Cortex of kidney (tissue), 1 donor: ENCODE measurements around the gene MSL3.
A peak's percentile ranks its signal among the peaks of the same experiment; 100 is the strongest.

Source experiments
- DNase-seq: peaks from one replicate; lab custom pipeline; 2025; lab: John Stamatoyannopoulos, UW

The MSL3 gene

DNA sequence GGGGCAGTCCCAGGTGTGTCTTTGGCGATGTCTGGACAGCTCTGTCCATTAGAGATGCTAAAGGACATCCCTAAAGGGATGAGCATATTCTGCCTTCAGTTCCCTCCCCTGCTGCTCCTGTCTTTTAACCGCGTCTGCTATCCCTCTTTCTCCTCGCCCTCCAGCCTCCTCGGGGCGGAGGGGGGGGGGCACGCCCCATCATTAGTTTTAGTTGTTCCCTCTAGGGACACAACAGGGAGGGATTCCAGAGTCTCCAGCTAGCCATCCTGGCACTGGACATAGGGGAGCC, 1.1 kb downstream of the MSL3 start:
- no peak for DNase-seq

DNA sequence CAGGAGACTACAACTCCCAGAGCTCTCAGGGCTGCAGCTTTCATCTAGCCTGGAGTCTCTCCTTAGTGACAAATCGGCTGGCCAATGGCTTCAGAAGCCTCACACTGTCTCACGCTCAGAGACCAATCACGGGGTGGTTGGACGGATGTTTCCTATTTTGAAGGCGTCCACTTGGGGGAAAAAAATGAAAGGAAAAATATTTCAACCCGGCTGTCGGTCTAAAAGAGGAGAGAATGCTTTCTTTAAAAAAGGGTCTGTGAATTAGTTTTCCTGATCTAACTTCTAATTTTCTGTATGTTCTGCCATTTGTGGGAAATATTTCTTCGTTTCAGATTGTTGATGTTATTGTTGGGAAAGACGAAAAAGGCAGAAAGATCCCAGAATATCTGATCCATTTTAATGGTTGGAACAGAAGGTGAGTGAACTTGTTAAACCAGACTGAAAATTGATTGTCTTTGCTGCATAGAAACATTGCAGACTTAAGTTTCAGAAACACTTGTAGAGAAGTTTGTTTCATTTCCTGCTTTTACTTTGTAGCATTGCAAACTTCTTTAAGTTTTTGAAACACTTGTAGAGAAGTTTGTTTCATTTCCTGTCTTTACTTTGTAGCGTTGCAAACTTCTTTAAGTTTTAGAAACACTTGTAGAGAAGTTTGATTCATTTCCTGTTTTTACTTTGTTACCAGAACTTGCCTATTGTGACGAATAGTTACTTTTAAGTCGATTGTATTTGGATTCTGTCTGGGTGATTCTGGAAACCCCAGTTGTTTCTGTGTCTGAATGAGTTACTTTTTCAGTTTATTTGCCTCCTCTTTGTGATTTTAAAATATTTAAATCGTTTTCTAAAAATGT, 1.6 kb downstream of the MSL3 start:
- DNase-seq, result peak; percentile 33

DNA sequence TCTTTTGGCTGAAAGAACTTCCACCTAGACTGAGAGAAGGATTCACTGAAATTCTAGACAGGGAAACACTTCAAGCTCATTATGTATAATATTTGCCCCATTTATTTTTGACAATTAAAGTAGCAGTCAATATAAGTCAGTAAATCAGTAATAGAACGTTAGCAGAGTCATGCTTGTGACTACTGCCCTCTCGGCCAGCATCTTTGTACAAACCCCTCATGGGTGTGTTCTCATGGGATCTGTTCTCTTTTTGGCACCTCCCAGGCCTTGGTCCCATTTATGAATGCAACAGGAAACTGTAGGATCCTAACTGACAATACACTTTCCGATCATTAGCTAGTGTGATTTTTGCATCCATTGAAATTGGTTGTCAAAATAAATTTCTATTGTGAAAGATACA, 2.9 kb downstream of the MSL3 start:
- no peak for DNase-seq

DNA sequence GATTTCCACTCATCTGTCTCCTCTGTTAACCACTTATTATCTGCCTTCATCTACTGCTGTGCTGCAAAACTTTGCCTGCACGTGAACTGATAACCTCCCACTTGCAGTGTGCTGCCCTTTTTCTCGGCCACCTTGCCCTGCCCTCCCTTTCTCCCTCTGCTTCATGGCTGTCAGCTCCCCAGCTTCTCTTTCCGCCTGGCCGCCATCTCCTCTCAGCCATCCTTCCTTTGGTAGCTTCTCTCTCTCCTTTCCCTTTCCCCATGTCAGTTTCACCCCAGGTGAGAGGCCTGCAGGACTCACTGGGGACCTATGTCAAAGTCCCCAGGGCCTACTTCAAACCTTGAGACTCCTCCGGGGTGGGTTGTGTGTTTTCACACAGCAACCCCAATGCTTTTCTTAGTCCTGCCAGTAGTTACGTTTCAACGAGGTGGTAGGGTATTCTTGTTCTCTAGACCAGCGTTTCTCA, 6.6 kb downstream of the MSL3 start:
- no peak for DNase-seq

DNA sequence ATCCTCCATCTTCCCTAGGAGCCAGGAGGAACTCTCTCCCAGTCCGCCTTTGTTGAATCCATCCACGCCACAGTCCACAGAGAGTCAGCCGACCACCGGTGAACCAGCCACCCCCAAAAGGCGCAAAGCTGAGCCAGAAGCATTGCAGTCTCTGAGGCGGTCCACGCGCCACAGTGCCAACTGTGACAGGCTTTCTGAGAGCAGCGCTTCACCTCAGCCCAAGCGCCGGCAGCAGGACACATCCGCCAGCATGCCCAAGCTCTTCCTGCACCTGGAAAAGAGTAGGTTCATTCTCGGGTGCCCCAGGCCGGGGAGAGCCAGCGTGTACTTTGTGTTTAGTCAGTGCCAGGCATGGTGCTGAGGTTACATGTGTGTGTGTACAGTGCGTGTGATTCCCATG, 7.4 kb downstream of the MSL3 start:
- no peak for DNase-seq

DNA sequence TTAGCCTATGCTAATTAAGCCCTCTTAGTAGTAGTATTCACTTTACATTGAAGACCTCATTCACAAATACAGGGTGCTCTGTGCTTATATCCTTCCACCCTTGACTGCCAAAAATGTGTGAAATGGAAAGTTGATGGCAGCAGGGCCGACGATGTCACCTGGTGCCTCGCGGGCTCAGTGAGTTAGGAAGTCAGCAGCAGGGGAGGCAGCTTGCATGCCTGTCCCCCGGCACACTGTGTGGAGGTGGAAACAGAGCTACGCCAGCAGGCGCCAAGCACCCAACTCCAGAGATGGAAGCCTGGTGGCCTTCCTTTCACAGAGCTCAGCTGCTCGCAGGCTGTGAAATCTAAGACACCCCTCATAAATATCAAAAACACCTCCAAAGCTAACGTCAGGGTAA, 8.4 kb downstream of the MSL3 start:
- no peak for DNase-seq

DNA sequence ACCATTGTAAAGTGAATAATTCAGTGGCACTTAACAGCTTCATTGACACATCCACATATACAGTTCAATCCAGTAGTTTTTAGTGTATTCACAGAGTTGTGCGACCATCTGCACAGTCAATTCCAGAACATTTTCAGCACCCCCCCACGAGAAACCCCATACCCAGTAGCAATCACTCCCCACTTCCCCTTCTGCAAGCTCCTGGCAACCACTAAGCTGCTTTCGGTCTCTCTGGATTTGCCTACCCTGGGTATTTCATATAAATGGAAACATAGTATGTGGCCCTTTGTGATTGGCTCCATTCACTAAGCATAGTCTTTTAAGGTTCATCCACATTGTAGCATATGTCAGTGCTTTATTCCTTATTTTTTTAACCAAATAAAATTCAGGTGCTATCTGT, 10.0 kb downstream of the MSL3 start:
- DNase-seq, result no peak

DNA sequence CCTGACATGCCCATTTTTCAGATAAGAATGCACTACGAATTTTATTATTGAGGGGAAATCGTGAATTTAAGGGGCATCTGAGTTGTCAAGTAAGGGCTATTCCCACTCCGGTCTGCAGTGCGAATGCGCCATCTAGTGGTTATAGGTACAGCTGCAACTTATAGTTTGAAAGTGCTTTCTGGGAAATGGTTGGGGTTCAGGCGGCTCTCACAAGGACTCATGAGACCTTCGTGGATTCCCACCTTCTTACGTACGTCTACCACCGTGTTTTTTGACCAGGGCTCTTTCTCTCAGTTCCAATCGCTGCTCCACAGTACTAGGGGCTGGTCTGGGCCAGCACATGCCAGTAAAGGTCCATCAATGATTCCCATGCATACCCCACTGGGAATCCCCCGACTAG, 12.3 kb downstream of the MSL3 start:
- DNase-seq, result no peak

DNA sequence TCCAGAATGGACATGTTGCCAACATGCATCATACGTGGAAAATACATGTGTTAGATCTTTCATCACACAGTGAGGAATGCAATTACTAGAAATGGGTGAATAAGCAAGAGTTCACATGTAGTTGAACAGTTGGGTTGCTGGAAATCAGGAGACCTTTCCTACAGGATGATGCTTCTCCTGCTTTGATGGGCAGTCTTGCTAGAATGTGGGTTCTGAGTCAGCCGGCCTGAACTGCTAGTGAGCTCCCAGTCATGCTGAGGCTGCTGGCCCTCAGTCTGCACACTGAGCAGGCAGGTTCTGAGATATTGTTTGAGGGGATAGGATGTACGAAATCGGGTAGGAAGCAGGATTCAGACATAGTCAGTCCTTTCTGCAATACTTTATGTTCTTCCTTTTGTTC, 20.2 kb downstream of the MSL3 start:
- no peak for DNase-seq

DNA sequence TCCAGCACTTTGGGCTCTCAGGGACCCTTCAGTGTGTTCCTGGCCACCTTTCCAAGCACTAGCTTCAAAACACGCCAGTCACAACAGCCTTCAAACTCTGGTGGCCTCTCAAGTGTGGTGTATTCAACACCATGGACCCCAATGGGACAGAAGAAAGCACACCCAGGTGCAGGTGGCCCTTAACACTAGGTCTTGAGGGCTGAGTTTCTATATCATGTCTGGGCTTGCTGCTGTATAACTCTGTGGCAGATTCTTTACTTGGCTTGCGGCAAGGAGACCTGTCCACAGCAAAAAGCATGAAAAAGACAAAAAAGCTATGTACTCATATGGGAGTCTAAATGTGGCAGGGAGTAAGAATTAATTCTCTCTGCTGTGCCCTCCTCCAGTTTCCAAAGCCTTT, 23.1 kb downstream of the MSL3 start:
- DNase-seq, result no peak

DNA sequence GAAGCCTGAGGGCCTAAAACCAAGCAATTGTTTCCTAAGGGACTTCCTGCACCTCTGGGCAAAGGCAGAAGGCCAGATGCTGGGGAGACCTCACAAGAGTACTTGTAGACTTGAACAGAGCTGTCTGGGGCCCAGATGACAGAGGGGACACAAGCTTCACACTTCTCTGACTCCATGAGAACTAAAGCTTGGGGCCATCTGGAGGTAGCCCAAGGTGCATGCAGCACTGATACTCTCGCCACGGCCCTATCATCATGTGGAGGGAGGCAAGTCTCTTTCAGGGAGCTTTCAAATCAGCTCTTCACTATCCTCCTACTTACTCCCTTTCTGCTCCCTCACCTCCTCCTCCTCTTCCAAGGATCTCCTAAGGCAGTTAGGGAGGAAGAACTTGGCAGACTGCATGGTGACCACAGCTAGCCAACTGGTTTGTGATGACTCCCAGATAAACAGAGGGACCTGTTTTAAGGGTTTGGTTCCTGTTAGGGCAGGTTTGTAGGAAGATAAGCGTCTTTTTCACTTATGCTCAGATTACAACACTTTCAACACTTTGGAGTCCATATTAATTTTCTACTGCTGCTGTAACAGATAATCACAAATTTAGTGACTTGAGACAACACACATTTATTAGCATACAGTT, 23.8 kb downstream of the MSL3 start:
- DNase-seq, result no peak

DNA sequence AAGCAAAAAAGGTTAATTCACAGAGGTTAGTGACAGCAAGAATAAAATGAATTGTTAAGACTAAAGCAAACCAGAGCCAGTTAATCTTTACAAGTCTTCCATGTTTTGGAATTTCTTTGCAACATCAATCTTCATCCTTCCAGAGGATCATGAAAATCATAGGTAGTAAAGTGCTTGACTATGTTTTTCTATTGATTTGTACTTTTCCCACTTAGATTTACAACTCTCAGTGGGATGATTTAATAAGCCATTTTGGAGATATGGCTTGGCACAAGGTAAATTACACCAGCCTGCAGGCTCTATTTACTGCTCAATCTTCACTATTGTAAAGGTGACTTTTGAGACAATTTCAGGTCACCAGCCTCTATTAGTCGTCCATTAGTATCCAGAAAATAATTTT, 26.5 kb downstream of the MSL3 start:
- DNase-seq, result no peak

DNA sequence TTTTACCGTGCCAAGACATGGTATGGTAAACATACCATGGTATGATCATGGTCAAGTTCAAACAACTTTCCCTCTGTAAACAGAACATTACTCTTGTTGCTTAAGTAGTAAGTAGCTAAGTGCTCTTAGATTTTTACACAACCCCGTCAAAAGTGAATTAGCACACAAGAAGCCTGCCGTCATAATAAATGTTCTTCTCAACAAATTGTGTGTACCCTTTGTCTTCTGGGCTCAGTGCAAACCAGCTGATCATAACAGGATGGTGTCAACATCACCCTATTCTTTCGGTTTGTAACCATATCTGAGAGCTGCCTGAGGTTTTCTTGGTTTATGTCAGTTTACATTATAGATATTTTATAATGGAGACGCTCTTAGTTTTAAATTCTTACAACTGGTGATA, 28.8 kb downstream of the MSL3 start:
- no peak for DNase-seq

DNA sequence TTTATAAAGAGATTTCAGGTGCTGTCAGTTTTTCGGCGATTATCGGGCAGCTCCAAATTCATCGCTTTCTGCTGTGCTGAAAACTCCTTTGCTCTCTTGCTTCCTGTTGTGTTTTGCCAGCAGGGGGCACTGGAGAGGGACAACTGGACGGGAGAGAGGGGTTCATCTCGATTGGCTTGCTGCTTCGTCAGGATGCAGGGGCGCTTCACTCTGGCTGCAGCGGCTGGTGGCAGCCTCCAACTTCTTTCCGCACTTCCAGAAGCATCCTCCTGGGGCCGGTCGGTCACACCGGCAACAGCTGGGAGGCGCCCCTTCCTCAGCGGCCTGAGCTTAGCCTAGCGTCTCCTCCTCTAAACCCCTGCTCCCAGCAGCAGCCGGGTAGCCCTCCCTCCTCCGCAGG, 29.5 kb downstream of the MSL3 start:
- no peak for DNase-seq

DNA sequence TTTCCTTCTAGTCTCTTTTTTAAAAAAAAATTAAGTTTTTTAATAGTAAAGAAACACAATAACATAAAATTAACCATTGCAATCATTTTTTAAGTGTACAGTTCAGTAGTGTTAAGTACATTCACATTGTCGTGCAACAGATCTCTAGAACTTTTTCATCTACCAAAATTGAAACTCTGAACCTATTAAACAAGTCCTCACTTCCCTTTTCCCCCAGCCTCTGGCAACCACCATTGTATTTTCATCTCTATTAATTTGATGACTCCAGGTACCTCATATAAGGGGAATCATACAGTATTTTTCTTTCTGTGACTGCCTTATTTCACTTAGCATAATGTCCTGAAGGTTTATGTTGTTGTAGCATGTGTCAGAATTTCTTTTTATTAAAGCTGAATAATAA, 31.8 kb downstream of the MSL3 start:
- no peak for DNase-seq

DNA sequence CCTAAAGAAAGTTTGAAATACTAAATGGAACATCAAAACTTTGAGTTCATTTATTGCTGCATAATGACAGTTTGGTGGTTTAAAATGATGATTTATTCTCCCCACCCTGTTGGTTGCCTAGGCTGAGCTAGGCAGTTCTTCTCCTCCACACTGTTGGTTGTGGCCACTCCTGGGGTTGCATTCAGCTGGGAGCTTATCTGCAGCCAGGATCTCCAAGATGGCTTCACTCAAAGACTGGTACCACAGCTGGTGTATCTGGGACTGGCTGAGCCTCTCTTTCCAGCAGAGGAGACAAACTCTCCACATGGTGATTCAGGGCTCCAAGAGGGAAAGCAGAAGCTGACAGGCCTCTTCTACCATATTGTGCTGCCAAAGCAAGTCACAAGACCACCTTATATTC, 33.1 kb downstream of the MSL3 start:
- DNase-seq, result no peak

DNA sequence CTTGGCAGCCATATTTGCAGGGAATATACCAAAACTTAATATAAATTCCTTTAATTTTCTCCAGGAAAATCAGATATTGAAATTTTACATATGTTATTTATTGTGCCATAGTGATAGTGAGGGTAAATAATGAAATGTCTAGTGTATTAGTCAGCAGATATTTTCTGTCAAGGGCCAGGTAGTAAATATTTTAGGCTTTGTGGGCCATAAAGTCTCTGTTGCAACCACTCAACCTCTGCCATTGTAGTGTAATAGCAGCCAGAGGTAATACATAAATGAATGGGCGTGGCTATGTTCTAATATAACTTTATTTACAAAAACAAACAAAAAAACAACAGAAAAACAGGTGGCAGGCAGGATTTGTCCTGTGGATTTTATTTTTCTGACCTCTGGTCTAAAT, 33.5 kb downstream of the MSL3 start:
- DNase-seq, result no peak

DNA sequence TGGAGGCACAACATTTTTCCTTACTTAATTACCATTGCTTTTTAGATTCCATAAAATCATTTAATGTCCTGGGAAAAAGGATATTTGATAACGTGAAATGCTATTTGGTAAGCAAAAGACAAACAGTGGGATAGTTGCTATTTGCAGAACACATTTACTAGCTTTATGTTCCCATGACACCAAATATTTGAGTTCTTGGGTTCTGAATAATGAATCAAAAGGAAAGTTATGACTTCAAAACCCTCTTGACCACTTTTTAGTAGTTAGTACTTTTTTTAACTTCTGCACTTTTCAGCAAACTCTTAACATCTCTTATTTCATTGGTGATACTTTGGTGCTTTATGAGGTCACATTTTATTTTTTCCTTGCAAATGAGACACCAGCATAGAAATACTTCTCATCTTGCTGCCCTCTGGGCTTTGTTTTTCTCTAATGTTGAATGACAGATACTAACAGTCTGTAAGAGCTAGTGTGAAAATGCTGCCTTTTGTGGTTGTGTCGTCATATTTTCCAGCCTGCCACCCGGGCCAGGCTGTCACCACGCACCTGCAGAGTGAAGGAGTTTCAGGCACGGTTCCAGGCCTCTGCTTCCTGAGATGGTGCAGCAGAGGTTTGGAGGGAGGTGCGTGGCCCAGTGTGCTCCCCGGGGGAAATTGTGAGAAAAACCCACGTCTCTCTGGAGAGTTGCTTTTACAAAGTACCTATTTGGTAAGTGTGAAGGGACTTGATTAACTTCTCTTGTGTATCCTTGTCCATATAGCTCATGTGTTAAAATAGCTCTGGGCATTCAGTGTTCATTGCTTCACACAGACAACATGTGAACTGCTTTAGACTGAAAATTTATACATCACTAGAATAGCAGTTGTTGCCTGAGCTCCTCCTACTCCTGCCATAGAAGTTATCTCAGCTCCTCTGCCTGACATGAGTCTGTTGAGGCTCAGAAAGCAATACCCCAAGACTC, 34.7 kb downstream of the MSL3 start:
- DNase-seq, result no peak

DNA sequence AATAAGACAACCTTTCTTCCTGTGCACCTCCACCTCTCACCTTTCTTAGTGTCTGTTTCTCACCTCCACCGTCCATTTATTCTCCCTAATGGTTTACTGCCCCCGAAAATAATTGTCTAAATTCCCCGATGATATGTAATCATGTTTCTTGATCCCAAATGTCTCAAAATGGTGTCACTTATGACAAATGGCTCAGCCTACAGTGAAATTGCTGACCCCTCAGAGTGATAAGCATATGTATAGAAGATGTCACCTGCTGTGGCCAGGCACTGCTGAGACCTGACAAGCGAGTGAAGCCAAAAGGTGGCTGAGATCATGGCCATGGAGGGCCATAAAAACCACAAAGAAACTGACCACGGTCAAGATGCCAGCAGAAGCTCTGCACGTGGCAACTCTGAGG, 35.7 kb downstream of the MSL3 start:
- no peak for DNase-seq

DNA sequence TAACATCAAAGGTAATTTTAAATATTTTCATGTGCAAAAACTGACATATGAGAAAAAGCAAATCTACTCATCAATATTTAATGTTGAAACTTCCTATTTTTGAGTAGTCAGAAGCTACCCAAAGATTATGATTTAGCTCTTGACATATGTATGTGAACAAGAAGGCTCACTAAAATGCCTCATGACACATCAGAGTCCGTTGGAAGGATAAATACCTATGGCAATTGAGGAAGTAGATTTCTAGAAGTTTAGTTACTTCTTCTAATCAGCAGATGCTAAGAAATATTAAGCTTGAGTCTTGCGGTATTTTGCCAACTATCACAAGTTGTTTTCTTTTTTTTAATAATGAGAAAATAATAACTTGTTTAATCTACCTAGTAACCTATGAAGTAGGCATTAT, 55.3 kb downstream of the MSL3 start:
- no peak for DNase-seq
